ENCODE measurements around the gene ENTPD3.
"Not testable (repeated sequence)": the region's sequence is repeated elsewhere in the genome, so short reads cannot be mapped to it uniquely, and the experiment has no call there.

The ENTPD3 gene

GRCh38 chr3:40462838-40463237, 75.9 kb downstream of the ENTPD3 start:
- DNase-seq: not testable (repeated sequence)

- no peak for DNase-seq
These were observed 76.6 kb downstream of the ENTPD3 start for GRCh38 chr3:40463579-40463978.

DNA sequence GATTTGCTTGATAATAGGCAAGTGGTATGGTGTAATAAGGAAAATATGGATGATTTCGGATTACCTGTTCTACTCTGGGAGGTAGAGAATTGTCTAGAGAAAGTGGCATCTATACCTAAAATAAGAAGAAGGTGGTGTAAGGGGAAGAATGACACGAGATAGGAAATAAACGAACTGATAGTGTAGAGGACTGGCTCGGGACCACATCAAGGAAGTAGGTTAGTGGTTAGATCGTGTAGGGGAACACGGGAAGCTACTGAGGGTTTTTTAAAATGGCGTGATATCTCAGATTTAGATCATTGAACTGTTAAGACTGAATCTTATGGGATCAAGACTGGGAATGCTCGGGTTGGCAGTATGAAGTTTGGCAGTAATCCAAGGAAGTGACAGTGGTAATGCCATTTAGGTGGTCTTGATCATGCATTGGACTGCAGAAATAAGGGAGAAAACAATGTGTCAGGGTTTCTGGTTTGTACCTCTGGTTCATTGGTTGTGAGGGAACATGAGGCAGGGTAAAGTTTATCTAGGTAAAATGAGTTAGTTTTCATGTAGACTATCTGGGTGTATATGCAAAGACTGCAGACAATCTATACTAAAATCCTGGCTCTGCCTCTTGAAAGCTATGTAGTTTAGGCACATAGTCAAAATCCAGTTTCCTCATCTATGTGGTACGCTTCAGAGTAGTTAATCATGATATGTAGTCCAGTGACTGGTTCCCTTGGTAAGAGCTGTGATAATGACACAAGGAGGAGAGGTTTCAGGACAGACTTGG, 77.5 kb downstream of the ENTPD3 start:
- DNase-seq: peak; percentile 16 to 63

- no peak for DNase-seq
These were observed 78.1 kb downstream of the ENTPD3 start for GRCh38 chr3:40465111-40465407.

GRCh38 chr3:40465456-40465855, 78.5 kb downstream of the ENTPD3 start:
- no peak for DNase-seq

DNA sequence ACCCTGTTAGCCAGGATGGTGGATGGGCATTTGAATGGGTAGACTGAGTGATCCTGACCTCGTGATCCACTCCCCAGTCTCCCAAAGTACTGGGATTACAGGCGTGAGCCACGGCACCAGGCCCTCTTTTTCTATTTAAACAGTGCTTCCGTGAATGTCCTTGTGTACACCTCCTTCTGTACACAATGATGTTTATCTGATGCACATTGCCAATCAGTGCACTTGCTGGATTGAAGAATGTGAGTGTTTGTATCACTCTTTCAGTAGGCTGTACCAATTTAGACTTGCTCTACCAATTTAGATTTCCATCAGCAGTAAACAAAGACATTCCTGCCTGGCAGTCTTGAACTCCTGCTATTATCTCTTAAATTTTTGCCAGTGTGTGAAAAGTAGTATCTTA, 81.0 kb downstream of the ENTPD3 start:
- no peak for DNase-seq

- no peak for DNase-seq
These were observed 83.7 kb downstream of the ENTPD3 start for GRCh38 chr3:40470701-40471100.

GRCh38 chr3:40476478-40477470, 89.8 kb downstream of the ENTPD3 start, which contains the start of gene ZNF619:
Gene ZNF619 (plus strand): TSS chr3:40477122. CDS start chr3:40477980, 858 bp downstream.
- DNase-seq: peak; percentile 68 to 80

DNA sequence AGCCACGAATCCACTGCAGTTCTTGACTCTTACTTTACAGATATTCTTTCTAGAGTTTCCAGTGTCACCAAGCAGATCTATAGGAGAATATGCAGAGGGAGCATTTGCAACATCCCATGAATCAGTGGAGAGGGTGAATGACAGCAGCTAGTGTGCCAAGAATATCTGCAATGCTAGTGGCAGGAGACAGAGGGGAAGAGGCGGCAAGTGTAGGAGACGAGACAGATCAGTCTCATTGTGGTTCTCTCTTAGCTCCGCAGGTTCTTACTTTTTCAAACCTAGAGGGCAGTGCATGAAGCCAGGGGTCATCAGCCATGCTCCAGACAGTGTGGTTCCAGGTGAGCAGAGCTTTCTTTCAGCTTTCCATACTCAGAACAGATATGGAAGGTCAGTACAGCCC, 90.7 kb downstream of the ENTPD3 start:
- DNase-seq: no peak
